Adrenal gland (tissue), 12 donors: ENCODE data around the gene DDX52. TPM values are rescaled to one million over a fixed set of nuclear protein-coding genes. Genes with fewer than 3 reads are reported as not detected.
"Not testable (repeated sequence)": the region's sequence is repeated elsewhere in the genome, so short reads cannot be mapped to it uniquely, and the experiment has no call there.

ENCODE experiments used
- DNase-seq, 7 donors: peaks; one replicate each; pipeline ENCODE4 v3.0.0-alpha.2; 2019 to 2020
- H3K27ac ChIP-seq, 5 donors: fragments of 200-600 bp; sonication (generic) in 4 of 5; 1 replicate in 3 of 5; 2 replicates in 2 of 5; pipeline versions ENCODE4 v1.5.1 to v1.8.0; 2016 to 2020; ENCODE audit warnings: mild to moderate bottlenecking in 1 of 5
- H3K27me3 ChIP-seq: fragments of 200-600 bp; 2 replicates; pipeline ENCODE4 v1.8.0; 2021
- H3K36me3 ChIP-seq, 2 donors: fragments of 200-600 bp; replicated peaks in 1 of 2; 1 replicate in 1 of 2; 2 replicates in 1 of 2; pipeline versions ENCODE4 v1.5.1 to v1.8.0; 2018 to 2022
- H3K4me1 ChIP-seq, 2 donors: fragments of 200-600 bp; replicated peaks in 1 of 2; 1 replicate in 1 of 2; 2 replicates in 1 of 2; pipeline versions ENCODE4 v1.5.1 to v1.8.0; 2018 to 2021
- H3K4me3 ChIP-seq, 4 donors: fragments of 200-600 bp; sonication (generic) in 3 of 4; one replicate each; pipeline ENCODE4 v1.5.1; 2016 to 2018
- H3K9me3 ChIP-seq, 3 donors: fragments of 200-600 bp; sonication (generic) in 1 of 3; replicated peaks in 1 of 3; 1 replicate in 2 of 3; 2 replicates in 1 of 3; pipeline versions ENCODE4 v1.5.1 to v1.8.0; 2016 to 2021
- CTCF ChIP-seq, 6 experiments: fragments of 450-650 bp in 4 of 6; fragments of 200-600 bp in 2 of 6; sonication (generic) in 1 of 6; IDR thresholded peaks; 1 replicate in 5 of 6; 2 replicates in 1 of 6; pipeline versions ENCODE4 v1.5.1 to v1.8.0; 2016 to 2021; ENCODE audit warnings: antibody characterized with exemption in 6 of 6, mild to moderate bottlenecking in 2 of 6, moderate library complexity in 1 of 6
- POLR2A ChIP-seq, 2 donors: fragments of 450-650 bp; IDR thresholded peaks; one replicate each; pipeline ENCODE4 v1.6.1; 2017; ENCODE audit warnings: antibody characterized with exemption in 2 of 2, mild to moderate bottlenecking in 2 of 2, moderate library complexity in 1 of 2
- WGBS, 4 donors: extraction: QIAGEN DNeasy Blood & Tissue Kit in 2 of 4; methylation state at CpG; one replicate each; pipeline versions ENCODE4 v1.1.5 to v1.1.7; 2013 to 2017; 5-methylcytosine and 5-hydroxymethylcytosine counted together
- intact Hi-C, 2 donors: fragments of 100-400 bp; cut with DNase I; formaldehyde crosslinking; loops; one replicate each; pipeline versions ENCODE4 v1.14.1 to v1.15.0; 2022 to 2023
- polyA plus RNA-seq, 3 donors: library from polyadenylated mRNA; stranded (reverse); fragments of 200-250 nt in 2 of 3; fragments of 350-450 nt in 1 of 3; fragmentation: Illumina TruSeq in 1 of 3; extraction: RNeasy Lipid Tissue Mini Kit (QIAGEN cat#74804) in 1 of 3; gene quantifications; one replicate each; pipeline ENCODE4 v1.2.3, GENCODE V29; 2013 to 2014
- total RNA-seq, 9 donors: library from RNA; depleted of rRNA in 4 of 9; stranded (reverse); fragments of >200 nt in 4 of 9; fragments of 120-200 nt in 1 of 9; fragmentation: NEBNext Ultra II Directional in 1 of 9; extraction: Animal tissue kit (Norgen Biotek cat#: 25700) in 1 of 9; gene quantifications; one replicate each; pipeline versions ENCODE4 v1.1.0 to v1.2.4, GENCODE V29; 2013 to 2023
- donor health status: healthy with polysubstance abuse.
- donor health status: Bipolar disorder and iron deficiency.
- donor health status: DM: yes; HTN: yes; CAD: no.
- donor health status: DM: no; HTN: no; CAD: no.
- donor health status: DM: no; HTN: no; CAD: no.
- donor health status: DM: yes; HTN: yes; CAD: no.

DDX52 gene
- total and polyA plus RNA-seq, 12 donors, result 7.2 to 34.1 (median 19.1) TPM

GRCh38 chr17:37614823-37615222 lies 28.4 kb downstream of the DDX52 start:
- no peak overlapping the region for H3K27ac ChIP-seq
- no peak for TF ChIP-seq POLR2A (IDR thresholded peaks at IDR 0.05)
- no peak for TF ChIP-seq CTCF (IDR thresholded peaks at IDR 0.05)
- no peak for DNase-seq
- intact Hi-C loops, result no loop called here
- H3K4me1 ChIP-seq, result peaks cover 2 to 4% of the 10 kb centered on the region in 2 donors
- no peaks in the 10 kb centered on the region for H3K9me3 ChIP-seq
- peaks cover 0 to 58% of the 10 kb centered on the region in 2 donors for H3K36me3 ChIP-seq
- no peaks in the 10 kb centered on the region for H3K27me3 ChIP-seq
- H3K4me3 ChIP-seq, result no peak overlapping the region
- 91 to 98% (median 94%) methylated on average over 2 of the region's 2 CpGs for WGBS, 4 donors

DNA sequence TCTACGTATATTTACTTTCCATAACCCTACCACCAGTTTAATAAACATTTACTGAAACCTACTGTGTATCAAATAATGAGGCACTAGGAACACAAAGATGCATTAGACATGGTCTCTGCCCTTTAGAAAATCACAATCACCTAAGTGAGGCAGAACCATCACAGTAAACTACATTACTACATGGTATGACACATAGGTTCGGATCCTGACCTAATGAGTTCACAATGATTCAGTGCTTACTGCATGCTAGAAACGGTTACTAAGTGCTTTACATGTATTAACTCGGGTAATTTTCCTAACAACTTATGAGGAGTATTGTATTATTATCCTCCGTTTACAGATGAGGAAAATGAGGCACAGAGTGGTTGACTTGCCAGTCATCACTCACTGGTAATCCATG lies 28.9 kb downstream of the DDX52 start:
- intact Hi-C loops, result no loop called here
- WGBS, 4 donors, result 85 to 94% (median 88%) methylated on average over 5 of the region's 5 CpGs
- peaks cover 0 to 53% of the 10 kb centered on the region in 2 donors for H3K36me3 ChIP-seq

DNA sequence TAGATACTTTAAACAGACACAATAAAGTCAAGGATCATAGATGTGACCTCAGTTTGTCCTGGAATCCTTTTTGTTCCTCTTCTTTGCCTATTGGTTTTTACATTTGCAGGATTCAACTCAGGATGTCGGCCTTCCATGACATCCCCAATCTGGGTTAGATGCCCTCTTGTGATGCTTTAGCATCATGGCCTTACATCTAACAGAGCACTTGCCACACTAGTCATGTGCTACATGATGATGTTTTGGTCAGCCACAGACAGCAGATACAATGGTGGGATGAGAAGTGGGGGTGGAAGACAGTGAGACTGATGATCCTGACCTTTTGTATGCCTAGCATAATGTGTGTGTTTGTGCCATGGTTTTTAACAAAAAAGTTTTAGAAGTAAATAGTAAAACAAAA lies 32.3 kb downstream of the DDX52 start:
- no peak overlapping the region for H3K27ac ChIP-seq
- no peak for TF ChIP-seq CTCF (IDR thresholded peaks at IDR 0.05)
- DNase-seq, result no peak
- 80 to 100% (median 93%) methylated on average over 1 of the region's 1 CpG for WGBS, 4 donors
- H3K4me3 ChIP-seq, result no peak overlapping the region
- H3K27me3 ChIP-seq, result no peaks in the 10 kb centered on the region
- intact Hi-C loops, result no loop called here
- H3K4me1 ChIP-seq, result peaks cover 5 to 30% of the 10 kb centered on the region in 2 donors
- no peaks in the 10 kb centered on the region for H3K9me3 ChIP-seq
- H3K36me3 ChIP-seq, result peaks cover 0 to 23% of the 10 kb centered on the region in 2 donors

More for the DNA sequence above, 28.9 kb downstream of the DDX52 start:
- Histone ChIP-seq H3K27me3 (no peaks in the 10 kb centered on the region), H3K4me3 (no peak overlapping the region), H3K4me1 (peaks cover 5 to 6% of the 10 kb centered on the region in 2 donors), H3K27ac (no peak overlapping the region), H3K9me3 (no peaks in the 10 kb centered on the region)
- TF ChIP-seq POLR2A (IDR thresholded peaks at IDR 0.05) (no peak), CTCF (IDR thresholded peaks at IDR 0.05) (no peak)
- DNase-seq, result no peak

GRCh38 chr17:37610041-37610420 lies 33.2 kb downstream of the DDX52 start:
- Histone ChIP-seq H3K4me3 (peak overlapping the region in 1 of 4 donors; percentile 82), H3K27ac (peak overlapping the region; percentile 43 to 91 (median 79)), H3K36me3 (peaks cover 0 to 16% of the 10 kb centered on the region in 2 donors), H3K4me1 (peaks cover 5 to 39% of the 10 kb centered on the region in 2 donors)
- H3K9me3 ChIP-seq, DNase-seq, intact Hi-C loops, H3K27me3 ChIP-seq: not testable (repeated sequence)
- 83 to 90% (median 87%) methylated on average over 5 of the region's 5 CpGs for WGBS, 4 donors
